HEK293 (cell line): ENCODE data around the gene ACAD9.

ENCODE experiments used
- CTCF ChIA-PET: fragments of 350-600 bp; formaldehyde crosslinking; extraction: SDS; loops from one replicate; lab custom pipeline; 2021; ENCODE audit warnings: antibody characterized with exemption; lab: Yijun Ruan, JAX
- POLR2A ChIA-PET: fragments of 300-600 bp; formaldehyde crosslinking; extraction: SDS; loops from one replicate; lab custom pipeline; 2020; ENCODE audit warnings: antibody characterized with exemption, inconsistent platforms; lab: Yijun Ruan, JAX
- H3K27ac ChIP-seq: fragments of 200-500 bp; sonication (Bioruptor generic); 2 replicates; pipeline ENCODE4 v1.5.1; 2014; ENCODE audit warnings: low read depth, low read length, control low read depth, inconsistent platforms; ENCODE audit errors: extremely low read depth
- H3K36me3 ChIP-seq, 2 experiments: fragments of 200-500 bp in 1 of 2; sonication (Bioruptor generic) in 1 of 2; 1 replicate in 1 of 2; 2 replicates in 1 of 2; pipeline ENCODE4 v1.5.1; 2014 to 2017; ENCODE audit warnings: inconsistent platforms in 2 of 2, low read length in 2 of 2; ENCODE audit not compliant: control insufficient read depth in 2 of 2, insufficient read depth in 1 of 2
- H3K4me1 ChIP-seq: fragments of 200-500 bp; sonication (Bioruptor generic); 2 replicates; pipeline ENCODE4 v1.5.1; 2014; ENCODE audit warnings: mild to moderate bottlenecking, low read length, inconsistent platforms; ENCODE audit not compliant: control insufficient read depth, insufficient read depth
- H3K4me3 ChIP-seq: 2 replicates; pipeline ENCODE4 v1.5.1; 2011; ENCODE audit warnings: low read depth, mild to moderate bottlenecking, control low read depth, low read length, moderate library complexity
- H3K9me3 ChIP-seq: fragments of 200-500 bp; sonication (Bioruptor generic); 2 replicates; pipeline ENCODE4 v1.5.1; 2014; ENCODE audit warnings: low read depth, low read length, inconsistent platforms; ENCODE audit not compliant: control insufficient read depth, insufficient read depth
- ELK4 ChIP-seq: IDR thresholded peaks from 2 replicates; pipeline ENCODE4 v1.6.1; 2011; ENCODE audit warnings: mild to moderate bottlenecking, low read depth, low read length, borderline replicate concordance
- HOXC10 ChIP-seq: sonication (generic); formaldehyde crosslinking; IDR thresholded peaks from 2 replicates; pipeline ENCODE4 v1.8.1; 2023; ENCODE audit warnings: mild to moderate bottlenecking, missing genetic modification reagents
- ZBTB1 ChIP-seq: fragments of 450-650 bp; formaldehyde crosslinking; IDR thresholded peaks from 2 replicates; pipeline ENCODE4 v1.5.1; 2016; ENCODE audit warnings: missing biosample characterization, missing genetic modification characterization
- ZBTB49 ChIP-seq: fragments of 450-650 bp; formaldehyde crosslinking; IDR thresholded peaks from 2 replicates; pipeline ENCODE4 v1.5.1; 2016; ENCODE audit warnings: missing biosample characterization, missing genetic modification characterization, low read depth
- ZBTB6 ChIP-seq: fragments of 450-650 bp; formaldehyde crosslinking; IDR thresholded peaks from 2 replicates; pipeline ENCODE4 v1.5.1; 2017; ENCODE audit warnings: missing biosample characterization, missing genetic modification characterization
- ZEB2 ChIP-seq: fragments of 450-650 bp; formaldehyde crosslinking; IDR thresholded peaks from 2 replicates; pipeline ENCODE4 v1.5.1; 2016; ENCODE audit warnings: missing biosample characterization, missing genetic modification characterization
- ZNF169 ChIP-seq: fragments of 450-650 bp; formaldehyde crosslinking; IDR thresholded peaks from 2 replicates; pipeline ENCODE4 v1.5.1; 2016; ENCODE audit warnings: missing biosample characterization, missing genetic modification characterization
- ZNF202 ChIP-seq: fragments of 450-650 bp; formaldehyde crosslinking; IDR thresholded peaks from 2 replicates; pipeline ENCODE4 v1.5.1; 2016; ENCODE audit warnings: missing biosample characterization, missing genetic modification characterization, borderline replicate concordance
- ZNF26 ChIP-seq: fragments of 450-650 bp; formaldehyde crosslinking; IDR thresholded peaks from 2 replicates; pipeline ENCODE4 v1.5.1; 2016; ENCODE audit warnings: missing biosample characterization, missing genetic modification characterization
- ZNF280D ChIP-seq: fragments of 450-650 bp; formaldehyde crosslinking; IDR thresholded peaks from 2 replicates; pipeline ENCODE4 v1.5.1; 2016; ENCODE audit warnings: missing biosample characterization, missing genetic modification characterization
- ZNF37A ChIP-seq: fragments of 450-650 bp; IDR thresholded peaks from 2 replicates; pipeline ENCODE4 v1.5.1; 2018; ENCODE audit warnings: missing biosample characterization, missing genetic modification characterization
- ZNF426 ChIP-seq: fragments of 450-650 bp; formaldehyde crosslinking; IDR thresholded peaks from 2 replicates; pipeline ENCODE4 v1.5.1; 2017; ENCODE audit warnings: missing biosample characterization, missing genetic modification characterization, mild to moderate bottlenecking, inconsistent platforms, moderate library complexity
- ZNF48 ChIP-seq: fragments of 450-650 bp; formaldehyde crosslinking; IDR thresholded peaks from 2 replicates; pipeline ENCODE4 v1.5.1; 2016; ENCODE audit warnings: missing biosample characterization, missing genetic modification characterization
- ZNF501 ChIP-seq: fragments of 450-650 bp; formaldehyde crosslinking; IDR thresholded peaks from 2 replicates; pipeline ENCODE4 v1.5.1; 2016; ENCODE audit warnings: missing biosample characterization, missing genetic modification characterization
- ZNF514 ChIP-seq: fragments of 450-650 bp; formaldehyde crosslinking; IDR thresholded peaks from 2 replicates; pipeline ENCODE4 v1.5.1; 2016; ENCODE audit warnings: missing biosample characterization, missing genetic modification characterization
- ZNF548 ChIP-seq: fragments of 450-650 bp; formaldehyde crosslinking; IDR thresholded peaks from 2 replicates; pipeline ENCODE4 v1.5.1; 2016; ENCODE audit warnings: missing biosample characterization, missing genetic modification characterization
- ZNF610 ChIP-seq: fragments of 450-650 bp; formaldehyde crosslinking; IDR thresholded peaks from 2 replicates; pipeline ENCODE4 v1.5.1; 2016; ENCODE audit warnings: missing biosample characterization, missing genetic modification characterization, borderline replicate concordance
- ZNF629 ChIP-seq: fragments of 450-650 bp; formaldehyde crosslinking; IDR thresholded peaks from 2 replicates; pipeline ENCODE4 v1.5.1; 2017; ENCODE audit warnings: missing biosample characterization, missing genetic modification characterization
- ZXDB ChIP-seq: fragments of 450-650 bp; formaldehyde crosslinking; IDR thresholded peaks from 2 replicates; pipeline ENCODE4 v1.5.1; 2016; ENCODE audit warnings: missing biosample characterization, missing genetic modification characterization

The ACAD9 gene

GRCh38 chr3:128940252-128940651 lies 60.8 kb downstream of the ACAD9 start:
- TF ChIP-seq ZNF169 (tag by site-specific recombination) (no peak), ZNF501 (tag by site-specific recombination) (no peak), HOXC10 (CRISPR knock-in tag) (no peak)
- TF ChIP-seq, all 188 proteins: peak for 0
- H3K27ac ChIP-seq: no peak overlapping the region
- CTCF ChIA-PET: no interaction called here
- H3K36me3 ChIP-seq: no peaks in the 10 kb centered on the region
- POLR2A ChIA-PET: no interaction called here
- H3K4me1 ChIP-seq: no peaks in the 10 kb centered on the region
- H3K4me3 ChIP-seq: no peak overlapping the region
- no peaks in the 10 kb centered on the region for H3K9me3 ChIP-seq

GRCh38 chr3:128942161-128942952 lies 62.9 kb downstream of the ACAD9 start:
- Histone ChIP-seq H3K4me1 (no peaks in the 10 kb centered on the region), H3K36me3 (no peaks in the 10 kb centered on the region), H3K27ac (no peak overlapping the region)
- CTCF ChIA-PET: interaction anchor here (0.7 kb wide), 1 partner anchor 65 kb away, joined by 3 read pairs; no protein-coding TSS in a partner anchor
- POLR2A ChIA-PET: interaction anchor here (0.6 kb wide), 1 partner anchor 925 kb away, joined by 4 read pairs; no protein-coding TSS in a partner anchor
- TF ChIP-seq ZNF548 (tag by site-specific recombination): no peak
- TF ChIP-seq ZNF280D (tag by site-specific recombination): no peak
- no peak for TF ChIP-seq ZBTB6 (tag by site-specific recombination)
- TF ChIP-seq ZNF169 (tag by site-specific recombination): no peak
- TF ChIP-seq ZNF202 (tag by site-specific recombination): no peak
- TF ChIP-seq ELK4: no peak
- no peak for TF ChIP-seq ZNF26 (tag by site-specific recombination)
- TF ChIP-seq ZNF629 (tag by site-specific recombination): no peak
- TF ChIP-seq, all 188 proteins: peak for 0
- Histone ChIP-seq H3K4me3 (no peak overlapping the region), H3K9me3 (no peaks in the 10 kb centered on the region)

GRCh38 chr3:128945041-128945877 lies 65.8 kb downstream of the ACAD9 start:
- H3K27ac ChIP-seq: no peak overlapping the region
- H3K9me3 ChIP-seq: no peaks in the 10 kb centered on the region
- H3K36me3 ChIP-seq: no peaks in the 10 kb centered on the region
- CTCF ChIA-PET: no interaction called here
- POLR2A ChIA-PET: interaction anchor here (0.7 kb wide), 1 partner anchor 298 kb away, joined by 3 read pairs; no protein-coding TSS in a partner anchor
- no peak overlapping the region for H3K4me3 ChIP-seq
- H3K4me1 ChIP-seq: no peaks in the 10 kb centered on the region
- TF ChIP-seq ZNF514 (tag by site-specific recombination): no peak
- TF ChIP-seq ZNF610 (tag by site-specific recombination): no peak
- no peak for TF ChIP-seq ZBTB49
- TF ChIP-seq ZNF37A (tag by site-specific recombination): no peak
- TF ChIP-seq ZEB2 (tag by site-specific recombination): no peak
- TF ChIP-seq ZNF48: no peak
- no peak for TF ChIP-seq ZBTB1 (tag by site-specific recombination)
- TF ChIP-seq ZNF426 (tag by site-specific recombination): no peak
- no peak for TF ChIP-seq ZXDB (tag by site-specific recombination)
